GM23338 (cell line): Measurements from ENCODE around the gene CRTC1. TPM values are rescaled to one million over a fixed set of nuclear protein-coding genes. Genes with fewer than 3 reads are reported as not detected.
A peak's percentile ranks its signal among the peaks of the same experiment; 100 is the strongest.

Source experiments
- ATAC-seq: fragments of 200-7000 bp; cut with Tn5 transposase; 3 replicates; pipeline ENCODE4 v1.9.1; 2020
- DNase-seq: peaks from one replicate; pipeline ENCODE4 v3.0.0-alpha.2; 2015; ENCODE audit warnings: low spot score
- H2AFZ ChIP-seq: fragments of 200-600 bp; sonication (generic); 2 replicates; pipeline ENCODE4 v1.8.0; 2016; ENCODE audit warnings: antibody characterized with exemption, mild to moderate bottlenecking, moderate library complexity
- H3F3A ChIP-seq: fragments of 200-600 bp; sonication (generic); replicated peaks from 2 replicates; pipeline ENCODE4 v1.8.0; 2017; ENCODE audit warnings: antibody characterized with exemption, mixed run types, low read depth
- H3K27ac ChIP-seq: fragments of 200-600 bp; sonication (generic); 2 replicates; pipeline ENCODE4 v1.6.1; 2016; ENCODE audit warnings: low read depth
- H3K27me3 ChIP-seq: fragments of 200-600 bp; sonication (generic); 2 replicates; pipeline ENCODE4 v1.8.0; 2016; ENCODE audit warnings: mild to moderate bottlenecking, mixed run types, moderate library complexity; ENCODE audit not compliant: insufficient read depth
- H3K36me3 ChIP-seq: fragments of 200-600 bp; sonication (generic); 2 replicates; pipeline ENCODE4 v1.8.0; 2016; ENCODE audit warnings: mild to moderate bottlenecking; ENCODE audit not compliant: insufficient read depth
- H3K4me1 ChIP-seq: fragments of 200-600 bp; sonication (generic); 2 replicates; pipeline ENCODE4 v1.8.0; 2016; ENCODE audit warnings: mild to moderate bottlenecking, moderate library complexity; ENCODE audit not compliant: insufficient read depth
- H3K4me2 ChIP-seq: fragments of 200-600 bp; sonication (generic); 2 replicates; pipeline ENCODE4 v1.7.1; 2017; ENCODE audit warnings: mixed run types
- H3K4me3 ChIP-seq: fragments of 200-600 bp; sonication (generic); 2 replicates; pipeline ENCODE4 v1.6.1; 2016; ENCODE audit warnings: mixed run types
- H3K79me2 ChIP-seq: fragments of 200-600 bp; sonication (generic); replicated peaks from 2 replicates; pipeline ENCODE4 v1.8.0; 2017; ENCODE audit warnings: mild to moderate bottlenecking; ENCODE audit not compliant: insufficient read depth
- H3K9me2 ChIP-seq: fragments of 200-600 bp; sonication (generic); 2 replicates; pipeline ENCODE4 v1.8.0; 2017; ENCODE audit not compliant: insufficient read depth
- H4K20me1 ChIP-seq: fragments of 200-600 bp; sonication (generic); replicated peaks from 2 replicates; pipeline ENCODE4 v1.8.0; 2017; ENCODE audit warnings: mild to moderate bottlenecking; ENCODE audit not compliant: insufficient read depth
- H3K27ac Mint-ChIP-seq: 2 replicates; pipeline ENCODE4 v1.8.0; 2020; ENCODE audit warnings: inconsistent platforms, mild to moderate bottlenecking, moderate library complexity, mixed read lengths
- H3K27me3 Mint-ChIP-seq: 3 replicates; pipeline ENCODE4 v1.8.0; 2022; ENCODE audit warnings: low read depth, mild to moderate bottlenecking, moderate library complexity, mixed read lengths, inconsistent platforms; ENCODE audit not compliant: insufficient read depth, poor library complexity
- H3K36me3 Mint-ChIP-seq: 3 replicates; pipeline ENCODE4 v1.8.0; 2021; ENCODE audit warnings: low read depth, mild to moderate bottlenecking, inconsistent platforms, moderate library complexity, mixed read lengths
- H3K4me1 Mint-ChIP-seq: 3 replicates; pipeline ENCODE4 v1.8.0; 2020; ENCODE audit warnings: mild to moderate bottlenecking, inconsistent platforms, mixed read lengths
- H3K4me3 Mint-ChIP-seq: 3 replicates; pipeline ENCODE4 v1.8.0; 2021; ENCODE audit warnings: moderate library complexity, mild to moderate bottlenecking, inconsistent platforms, mixed read lengths
- H3K9me3 Mint-ChIP-seq: 3 replicates; pipeline ENCODE4 v1.8.0; 2020; ENCODE audit warnings: moderate library complexity, mild to moderate bottlenecking, inconsistent platforms, mixed read lengths
- CREB1 ChIP-seq: fragments of 250-450 bp; sonication (Bioruptor Pico); IDR thresholded peaks from 2 replicates; pipeline ENCODE4 v1.5.0; 2020; ENCODE audit warnings: low read depth, mild to moderate bottlenecking, moderate library complexity
- POLR2AphosphoS5 ChIP-seq: IDR thresholded peaks from 2 replicates; pipeline ENCODE4 v1.6.1; 2016; ENCODE audit warnings: antibody characterized with exemption, low read depth
- STAT1 ChIP-seq: IDR thresholded peaks from one replicate; pipeline ENCODE4 v1.6.1; 2016; ENCODE audit warnings: antibody characterized with exemption; ENCODE audit not compliant: unreplicated experiment
- ZNF114 ChIP-seq: fragments of 250-450 bp; sonication (Bioruptor Pico); IDR thresholded peaks from 2 replicates; pipeline ENCODE4 v1.5.0; 2020; ENCODE audit warnings: mild to moderate bottlenecking, moderate library complexity
- polyA plus RNA-seq: library from polyadenylated mRNA; unstranded; fragments of >200 nt; fragmentation: Nextera tagmentation; extraction: Ambion mirVana; gene quantifications from 2 replicates; pipeline ENCODE4 v1.2.1, GENCODE V29; 2016
- total RNA-seq: library from RNA; depleted of rRNA; stranded (reverse); fragments of >200 nt; shearing (Covaris generic); gene quantifications from 2 replicates; pipeline ENCODE4 v1.2.3, GENCODE V29; 2014
- TF ChIP-seq, protein P1 (sequence below), 2 experiments: fragments of 200-600 bp in 1 of 2; sonication (generic) in 1 of 2; conservative IDR thresholded peaks; 2 replicates each; pipeline versions ENCODE4 v1.5.1 to v1.6.1; 2016 to 2017; ENCODE audit warnings: antibody characterized with exemption in 2 of 2, low read depth in 2 of 2, mild to moderate bottlenecking in 2 of 2, moderate library complexity in 1 of 2

The CRTC1 gene
- total and polyA plus RNA-seq, 2 experiments from 2014 or later = 5.4 to 8.4 TPM

DNA sequence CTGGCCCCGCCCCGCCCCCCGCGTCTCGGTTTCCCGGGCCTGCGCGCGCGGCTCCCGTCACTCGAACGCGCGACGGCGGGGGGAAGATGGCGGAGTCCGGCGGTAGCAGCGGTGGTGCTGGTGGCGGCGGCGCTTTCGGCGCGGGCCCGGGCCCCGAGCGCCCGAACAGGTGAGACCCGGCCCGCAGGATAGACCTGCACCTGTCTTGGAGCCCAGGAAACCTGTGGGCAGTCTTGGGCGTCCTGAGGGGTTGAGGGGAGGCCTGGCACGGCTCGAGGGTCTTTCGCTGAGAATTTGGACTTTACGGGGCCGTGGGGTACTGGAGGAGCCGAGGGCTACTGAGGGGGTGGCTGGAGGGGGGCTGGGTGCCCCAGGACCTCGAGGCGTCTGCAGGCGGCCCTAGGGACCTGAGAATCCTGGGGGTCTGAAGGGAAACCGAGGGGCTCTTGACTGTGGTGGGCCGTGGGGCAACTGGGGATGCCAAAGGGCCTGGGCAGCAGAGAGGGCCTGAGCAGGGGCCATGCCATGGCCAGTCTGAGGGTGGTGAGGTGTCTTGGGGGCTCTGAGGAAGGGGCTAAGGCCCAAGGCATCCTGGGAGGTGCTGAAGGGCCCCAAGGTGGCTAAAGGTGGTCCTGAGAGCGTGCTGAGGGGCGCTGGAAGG is 46.4 kb upstream of the CRTC1 start, which contains the start of gene KLHL26:
Gene KLHL26 (plus strand): TSS at position 60 of the 661 bp plus-strand sequence. CDS start 27 bp downstream, at position 87.
- H2AFZ ChIP-seq = peak within 1 kb of the TSS; percentile 96
- peak within 1 kb of the TSS; percentile 89 for H3K4me3 ChIP-seq
- DNase-seq (no peak), ATAC-seq (peak; percentile 20)
- H3K27me3 ChIP-seq = peaks cover 14% of the 10 kb centered on the region
- H4K20me1 ChIP-seq = peaks cover 3% of the 10 kb centered on the region; the same call in 1 of the 2 replicates
- H3F3A ChIP-seq = no peaks in the 10 kb centered on the region
- no peaks in the 10 kb centered on the region for H3K9me2 ChIP-seq
- H3K36me3 ChIP-seq = no peaks in the 10 kb centered on the region
- peaks cover 11% of the 10 kb centered on the region for H3K4me1 Mint-ChIP-seq
- H3K9me3 Mint-ChIP-seq = no peaks in the 10 kb centered on the region
- peaks cover 17% of the 10 kb centered on the region for H3K79me2 ChIP-seq
- peak within 1 kb of the TSS; percentile 74 for H3K27ac Mint-ChIP-seq
- H3K4me2 ChIP-seq = peak within 1 kb of the TSS; percentile 99
- peak within 1 kb of the TSS; percentile 89 for H3K27ac ChIP-seq
- peaks cover 7% of the 10 kb centered on the region for H3K27me3 Mint-ChIP-seq
- no peaks in the 10 kb centered on the region for H3K36me3 Mint-ChIP-seq
- peak within 1 kb of the TSS; percentile 88 for H3K4me3 Mint-ChIP-seq
- TF ChIP-seq, protein P1, sequence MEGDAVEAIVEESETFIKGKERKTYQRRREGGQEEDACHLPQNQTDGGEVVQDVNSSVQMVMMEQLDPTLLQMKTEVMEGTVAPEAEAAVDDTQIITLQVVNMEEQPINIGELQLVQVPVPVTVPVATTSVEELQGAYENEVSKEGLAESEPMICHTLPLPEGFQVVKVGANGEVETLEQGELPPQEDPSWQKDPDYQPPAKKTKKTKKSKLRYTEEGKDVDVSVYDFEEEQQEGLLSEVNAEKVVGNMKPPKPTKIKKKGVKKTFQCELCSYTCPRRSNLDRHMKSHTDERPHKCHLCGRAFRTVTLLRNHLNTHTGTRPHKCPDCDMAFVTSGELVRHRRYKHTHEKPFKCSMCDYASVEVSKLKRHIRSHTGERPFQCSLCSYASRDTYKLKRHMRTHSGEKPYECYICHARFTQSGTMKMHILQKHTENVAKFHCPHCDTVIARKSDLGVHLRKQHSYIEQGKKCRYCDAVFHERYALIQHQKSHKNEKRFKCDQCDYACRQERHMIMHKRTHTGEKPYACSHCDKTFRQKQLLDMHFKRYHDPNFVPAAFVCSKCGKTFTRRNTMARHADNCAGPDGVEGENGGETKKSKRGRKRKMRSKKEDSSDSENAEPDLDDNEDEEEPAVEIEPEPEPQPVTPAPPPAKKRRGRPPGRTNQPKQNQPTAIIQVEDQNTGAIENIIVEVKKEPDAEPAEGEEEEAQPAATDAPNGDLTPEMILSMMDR (conservative IDR thresholded peaks at IDR 0.05; ENCODE audit: low read depth in 2 of 2) = no peak
- TF ChIP-seq CREB1 (CRISPR knock-in tag) (peak; percentile 84), POLR2AphosphoS5 (peak; percentile 67), ZNF114 (CRISPR knock-in tag) (no peak)
- peaks cover 17% of the 10 kb centered on the region for H3K4me1 ChIP-seq

DNA sequence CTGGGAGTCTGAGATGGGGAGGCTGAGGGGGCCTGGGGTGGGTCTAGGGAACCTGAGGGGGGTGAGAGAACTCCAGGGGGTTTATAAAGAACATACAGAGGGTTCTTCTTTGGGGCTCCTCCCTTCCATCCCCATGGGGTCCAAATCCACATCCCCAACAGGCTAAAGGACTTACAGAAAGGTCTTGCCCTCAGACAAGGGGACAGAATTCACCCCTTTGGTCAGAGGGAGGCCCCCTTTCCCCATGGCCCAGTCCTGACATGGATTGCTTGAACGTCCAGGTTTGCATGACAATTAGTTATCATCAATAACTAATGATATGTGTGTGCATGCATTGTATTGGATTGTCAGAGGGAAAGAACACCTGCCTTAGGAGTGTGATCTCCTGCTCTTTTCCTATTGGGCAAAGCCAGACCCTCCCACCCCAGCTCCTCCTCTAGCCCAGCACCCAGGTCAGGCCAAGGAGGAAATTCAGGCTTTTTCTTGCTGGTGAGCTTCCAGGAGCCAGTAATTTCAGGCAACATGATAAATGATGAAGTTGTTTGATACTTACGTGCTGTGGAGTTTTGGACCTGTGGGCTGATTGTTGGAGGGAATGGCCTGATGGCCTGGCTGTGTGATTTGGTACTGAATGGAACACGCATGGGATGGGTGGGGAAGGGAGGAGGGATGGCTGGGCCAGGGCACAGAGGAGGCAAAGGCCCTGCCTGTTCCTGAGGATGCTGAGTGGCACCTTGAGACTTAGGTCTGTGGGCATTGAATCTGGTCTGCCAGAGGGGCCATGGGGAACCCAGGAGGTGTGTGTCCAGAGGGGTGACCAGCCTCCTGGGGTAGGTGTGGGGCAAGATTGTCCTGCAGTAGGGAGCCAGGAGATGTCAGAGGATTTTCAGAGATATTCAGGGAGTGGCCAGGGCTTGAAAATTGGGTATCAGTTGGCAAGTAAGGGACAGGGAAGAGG is 45.5 kb upstream of the CRTC1 start:
- H3K36me3 ChIP-seq = no peaks in the 10 kb centered on the region
- TF ChIP-seq STAT1 = no peak
- TF ChIP-seq CREB1 (CRISPR knock-in tag) = no peak
- peak overlapping the region; percentile 99 for H3K4me2 ChIP-seq
- Mint-ChIP-seq H3K9me3 (no peaks in the 10 kb centered on the region), H3K27ac (peak overlapping the region; percentile 78), H3K4me3 (peak overlapping the region; percentile 88), H3K36me3 (no peaks in the 10 kb centered on the region), H3K4me1 (peaks cover 11% of the 10 kb centered on the region), H3K27me3 (peaks cover 8% of the 10 kb centered on the region)
- H3K79me2 ChIP-seq = peaks cover 17% of the 10 kb centered on the region
- peak; percentile 54 for DNase-seq
- peaks cover 14% of the 10 kb centered on the region for H3K27me3 ChIP-seq
- no peak overlapping the region for H2AFZ ChIP-seq
- H3F3A ChIP-seq = no peaks in the 10 kb centered on the region
- ATAC-seq = peak; percentile 10
- peaks cover 3% of the 10 kb centered on the region; the same call in 1 of the 2 replicates for H4K20me1 ChIP-seq
- peak overlapping the region; percentile 89 for H3K4me3 ChIP-seq
- H3K27ac ChIP-seq = no peak overlapping the region
- H3K9me2 ChIP-seq = no peaks in the 10 kb centered on the region
- H3K4me1 ChIP-seq = peaks cover 17% of the 10 kb centered on the region
